ENCODE data around the gene ABCA2.

ABCA2 gene

DNA sequence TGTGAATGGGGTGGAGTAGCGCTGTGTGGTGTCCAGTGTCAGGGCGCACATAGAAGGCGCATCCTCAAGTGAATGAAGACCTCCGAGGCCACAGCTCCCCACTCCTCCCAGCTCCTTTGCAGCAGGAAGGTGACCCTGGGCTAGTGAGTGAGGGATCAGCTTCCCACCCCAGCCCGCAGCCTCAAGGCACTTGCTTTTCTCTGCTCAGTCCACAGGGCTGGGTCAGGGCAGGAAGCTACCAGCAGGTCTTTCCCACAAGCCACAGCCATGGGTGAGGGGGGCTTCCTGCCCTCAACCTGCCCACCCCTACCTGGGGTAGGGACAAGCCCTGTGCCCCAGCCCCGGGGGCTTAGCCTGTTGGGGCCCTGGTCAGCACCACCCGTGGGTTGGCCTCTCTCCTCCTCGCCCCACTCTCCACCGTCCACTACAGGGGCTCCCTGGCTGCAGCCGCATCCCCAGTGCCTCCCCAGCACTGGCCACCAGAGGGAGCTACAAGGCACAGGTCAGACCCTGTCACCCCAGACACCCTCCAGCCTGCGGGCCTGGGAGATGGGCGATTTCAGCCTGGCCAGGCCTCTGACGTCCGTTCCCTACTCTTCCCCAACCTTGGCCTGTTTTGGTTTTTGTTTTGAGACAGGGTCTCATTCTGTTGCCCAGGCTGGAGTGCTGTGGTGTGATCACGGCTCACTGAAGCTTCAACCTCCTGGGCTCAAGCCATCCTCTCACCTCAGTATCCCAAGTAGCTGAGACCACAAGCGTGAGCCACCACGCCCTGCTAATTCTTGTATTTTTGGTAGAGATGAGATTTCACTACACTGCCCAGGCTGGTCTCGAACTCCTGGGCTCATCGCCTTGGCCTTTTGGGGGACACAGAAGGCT is 1.3 kb upstream of the ABCA2 start:
- Histone ChIP-seq H3K27ac (replicated peaks; ENCODE audit: low read length) (peak overlapping the region; percentile 10), H4K91ac (ENCODE audit: low read depth, low read length, poor library complexity) (no peak overlapping the region), H2AK5ac (ENCODE audit: low read depth, low read length) (peak overlapping the region; percentile 98), H3K9ac (ENCODE audit: low read depth, low read length, poor library complexity) (peak overlapping the region; percentile 73), H2BK120ac (ENCODE audit: low read depth, low read length) (no peak overlapping the region), H2BK5ac (ENCODE audit: low read length) (no peak overlapping the region), H3K9me3 (replicated peaks in 1 of 2; ENCODE audit: control insufficient read depth in 2 of 2, insufficient read depth in 1 of 2, low read depth in 1 of 2, low read length in 2 of 2) (no peaks in the 10 kb centered on the region), H3K14ac (ENCODE audit: low read length) (no peak overlapping the region), H4K8ac (ENCODE audit: low read depth, low read length) (no peak overlapping the region), H3K18ac (ENCODE audit: low read length) (peak overlapping the region; percentile 99), H3K79me1 (ENCODE audit: low read depth, low read length) (peaks cover 9% of the 10 kb centered on the region), H2BK12ac (ENCODE audit: low read length) (peak overlapping the region; percentile 93), H3K27me3 (ENCODE audit: control insufficient read depth in 3 of 3, insufficient read depth in 3 of 3, low read depth in 1 of 3, low read length in 3 of 3) (peaks cover 0 to 10% (median 0%) of the 10 kb centered on the region in 3 experiments), H3K4me3 (ENCODE audit: low read length in 2 of 2) (peak overlapping the region in 1 of 2 donors; percentile 60), H3K36me3 (replicated peaks in 1 of 2; ENCODE audit: control insufficient read depth in 2 of 2, insufficient read depth in 2 of 2, low read length in 2 of 2) (no peaks in the 10 kb centered on the region), H2AFZ (ENCODE audit: low read length) (peak overlapping the region; percentile 99), H3K23ac (ENCODE audit: low read depth, low read length, poor library complexity) (peak overlapping the region; percentile 2), H3K4me2 (ENCODE audit: insufficient read depth, low read length, poor library complexity, severe bottlenecking) (peak overlapping the region; percentile 26), H3K4ac (ENCODE audit: low read length) (no peak overlapping the region), H2BK15ac (ENCODE audit: low read length) (peak overlapping the region; percentile 54), H3K4me1 (ENCODE audit: control insufficient read depth in 2 of 2, insufficient read depth in 1 of 2, low read depth in 1 of 2, low read length in 2 of 2) (peaks cover 18 to 38% of the 10 kb centered on the region in 2 donors)
- WGBS, 2 donors (ENCODE audit: extremely low coverage in 2 of 2, insufficient read length in 2 of 2, insufficient replicate concordance in 1 of 2) = no CpG with 5 or more reads among the region's 19 CpGs
- peak; percentile 75 for DNase-seq (ENCODE audit: low spot score)

DNA sequence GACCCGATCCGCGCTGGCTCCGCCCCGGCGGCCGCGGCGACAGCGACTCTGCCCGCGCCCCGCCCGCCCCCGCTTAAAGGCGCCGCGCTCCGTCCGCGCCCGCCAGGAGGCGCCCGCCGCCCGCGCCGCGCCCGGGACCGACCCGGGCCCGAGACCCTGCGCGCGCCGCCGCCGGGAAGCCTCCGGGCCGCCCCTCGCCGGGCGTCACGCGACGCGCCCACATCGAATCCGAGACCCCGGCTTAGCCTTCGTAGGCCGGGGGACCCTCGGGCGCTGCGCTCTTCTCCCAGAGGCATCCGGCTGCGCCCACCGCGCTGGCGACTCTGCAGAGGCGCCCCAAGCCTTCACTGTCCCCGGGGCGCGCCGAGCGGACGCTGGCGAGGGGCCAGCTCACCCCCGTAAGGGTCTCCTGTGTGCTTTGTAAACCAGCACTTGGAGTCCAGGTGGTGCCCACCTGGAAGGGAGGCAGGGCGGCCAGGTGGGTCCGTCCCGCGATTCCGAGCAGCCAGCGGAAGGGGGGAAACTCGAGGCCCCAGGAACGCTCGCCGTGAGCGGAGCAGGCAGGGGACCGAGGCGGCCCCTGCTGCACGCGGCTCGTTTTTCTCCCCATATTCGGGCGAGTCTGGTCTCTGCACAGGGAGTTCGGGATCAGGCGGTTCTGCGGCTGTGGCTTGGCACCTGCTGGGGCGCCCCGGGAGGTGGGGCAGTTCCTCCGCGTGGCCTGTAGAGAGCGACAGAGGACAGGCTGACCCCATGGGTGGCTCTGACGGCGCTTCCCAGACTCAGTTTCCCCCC is 423 bp upstream of the ABCA2 start:
- H3K18ac ChIP-seq (ENCODE audit: low read length) = peak overlapping the region; percentile 99
- H3K4me2 ChIP-seq (ENCODE audit: insufficient read depth, low read length, poor library complexity, severe bottlenecking) = peak overlapping the region; percentile 96
- H3K4me3 ChIP-seq (ENCODE audit: low read length in 2 of 2) = peak overlapping the region; percentile 67 to 84
- H3K9ac ChIP-seq (ENCODE audit: low read depth, low read length, poor library complexity) = peak overlapping the region; percentile 73
- H2AK5ac ChIP-seq (ENCODE audit: low read depth, low read length) = peak overlapping the region; percentile 58
- H2BK5ac ChIP-seq (ENCODE audit: low read length) = peak overlapping the region; percentile 75
- H3K23ac ChIP-seq (ENCODE audit: low read depth, low read length, poor library complexity) = peak overlapping the region; percentile 2
- peak overlapping the region; percentile 99 for H2AFZ ChIP-seq (ENCODE audit: low read length)
- peaks cover 14% of the 10 kb centered on the region for H3K79me1 ChIP-seq (ENCODE audit: low read depth, low read length)
- DNase-seq (ENCODE audit: low spot score) = peak; percentile 75
- peaks cover 0 to 10% (median 0%) of the 10 kb centered on the region in 3 experiments for H3K27me3 ChIP-seq (ENCODE audit: control insufficient read depth in 3 of 3, insufficient read depth in 3 of 3, low read depth in 1 of 3, low read length in 3 of 3)
- H3K4me1 ChIP-seq (ENCODE audit: control insufficient read depth in 2 of 2, insufficient read depth in 1 of 2, low read depth in 1 of 2, low read length in 2 of 2) = peaks cover 22 to 45% of the 10 kb centered on the region in 2 donors
- H3K36me3 ChIP-seq (replicated peaks in 1 of 2; ENCODE audit: control insufficient read depth in 2 of 2, insufficient read depth in 2 of 2, low read length in 2 of 2) = no peaks in the 10 kb centered on the region
- H3K9me3 ChIP-seq (replicated peaks in 1 of 2; ENCODE audit: control insufficient read depth in 2 of 2, insufficient read depth in 1 of 2, low read depth in 1 of 2, low read length in 2 of 2) = no peaks in the 10 kb centered on the region
- no peak overlapping the region for H2BK12ac ChIP-seq (ENCODE audit: low read length)
- peak overlapping the region; percentile 0 for H3K4ac ChIP-seq (ENCODE audit: low read length)
- H4K8ac ChIP-seq (ENCODE audit: low read depth, low read length) = peak overlapping the region; percentile 33
- no peak overlapping the region for H3K27ac ChIP-seq (replicated peaks; ENCODE audit: low read length)
- no peak overlapping the region for H2BK120ac ChIP-seq (ENCODE audit: low read depth, low read length)
- no CpG with 5 or more reads among the region's 98 CpGs for WGBS, 2 donors (ENCODE audit: extremely low coverage in 2 of 2, insufficient read length in 2 of 2, insufficient replicate concordance in 1 of 2)
- H3K14ac ChIP-seq (ENCODE audit: low read length) = peak overlapping the region; percentile 5
- H4K91ac ChIP-seq (ENCODE audit: low read depth, low read length, poor library complexity) = no peak overlapping the region
- H2BK15ac ChIP-seq (ENCODE audit: low read length) = peak overlapping the region; percentile 54

DNA sequence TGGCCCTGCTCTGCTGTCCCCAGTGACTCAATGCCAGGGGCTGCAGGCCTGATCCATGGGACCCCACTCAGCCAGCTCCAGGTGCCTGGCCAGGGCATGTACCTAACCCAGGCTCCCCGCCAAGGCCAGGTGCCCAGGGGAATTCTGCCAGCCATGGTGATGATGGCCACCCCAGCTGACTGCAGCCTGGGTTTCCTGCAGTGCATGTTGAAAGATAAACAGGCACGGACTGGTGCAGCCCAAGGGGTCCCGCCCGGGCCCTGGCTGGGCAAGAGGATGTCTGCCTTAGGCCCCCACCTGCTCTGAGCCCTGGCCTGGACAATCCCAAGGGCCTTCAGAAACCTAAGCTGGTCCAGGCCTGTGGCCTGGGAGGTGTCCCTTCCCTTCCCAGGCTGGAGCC is 1.2 kb downstream of the ABCA2 start:
- H2BK5ac ChIP-seq (ENCODE audit: low read length) = no peak overlapping the region
- no peak overlapping the region for H3K18ac ChIP-seq (ENCODE audit: low read length)
- H3K4me1 ChIP-seq (ENCODE audit: control insufficient read depth in 2 of 2, insufficient read depth in 1 of 2, low read depth in 1 of 2, low read length in 2 of 2) = peaks cover 29 to 42% of the 10 kb centered on the region in 2 donors
- H3K9ac ChIP-seq (ENCODE audit: low read depth, low read length, poor library complexity) = no peak overlapping the region
- no peak overlapping the region for H3K23ac ChIP-seq (ENCODE audit: low read depth, low read length, poor library complexity)
- no peak overlapping the region for H2BK12ac ChIP-seq (ENCODE audit: low read length)
- no peaks in the 10 kb centered on the region for H3K9me3 ChIP-seq (replicated peaks in 1 of 2; ENCODE audit: control insufficient read depth in 2 of 2, insufficient read depth in 1 of 2, low read depth in 1 of 2, low read length in 2 of 2)
- H3K14ac ChIP-seq (ENCODE audit: low read length) = no peak overlapping the region
- H3K27me3 ChIP-seq (ENCODE audit: control insufficient read depth in 3 of 3, insufficient read depth in 3 of 3, low read depth in 1 of 3, low read length in 3 of 3) = peaks cover 0 to 10% (median 0%) of the 10 kb centered on the region in 3 experiments
- H2AK5ac ChIP-seq (ENCODE audit: low read depth, low read length) = no peak overlapping the region
- DNase-seq (ENCODE audit: low spot score) = no peak
- no peak overlapping the region for H2BK15ac ChIP-seq (ENCODE audit: low read length)
- H3K4me2 ChIP-seq (ENCODE audit: insufficient read depth, low read length, poor library complexity, severe bottlenecking) = no peak overlapping the region
- H4K91ac ChIP-seq (ENCODE audit: low read depth, low read length, poor library complexity) = no peak overlapping the region
- H3K4me3 ChIP-seq (ENCODE audit: low read length in 2 of 2) = peak overlapping the region; percentile 67 to 83
- H3K4ac ChIP-seq (ENCODE audit: low read length) = no peak overlapping the region
- H2BK120ac ChIP-seq (ENCODE audit: low read depth, low read length) = no peak overlapping the region
- no peak overlapping the region for H3K27ac ChIP-seq (replicated peaks; ENCODE audit: low read length)
- WGBS, 2 donors (ENCODE audit: extremely low coverage in 2 of 2, insufficient read length in 2 of 2, insufficient replicate concordance in 1 of 2) = no CpG with 5 or more reads among the region's 4 CpGs
- H3K79me1 ChIP-seq (ENCODE audit: low read depth, low read length) = peaks cover 19% of the 10 kb centered on the region
- H4K8ac ChIP-seq (ENCODE audit: low read depth, low read length) = no peak overlapping the region
- peaks cover 0 to 5% of the 10 kb centered on the region in 2 donors for H3K36me3 ChIP-seq (replicated peaks in 1 of 2; ENCODE audit: control insufficient read depth in 2 of 2, insufficient read depth in 2 of 2, low read length in 2 of 2)
- H2AFZ ChIP-seq (ENCODE audit: low read length) = no peak overlapping the region

Measured in neuronal stem cell (in vitro differentiated cells).